ENCODE data around the gene SMYD3.
"Not testable (repeated sequence)": the region's sequence is repeated elsewhere in the genome, so short reads cannot be mapped to it uniquely, and the experiment has no call there.

SMYD3 gene

GRCh38 chr1:245805532-245805931 is 701.5 kb downstream of the SMYD3 start:
- DNase-seq (ENCODE audit: low read depth in 2 of 2) = no peak

GRCh38 chr1:245804696-245805095 is 702.4 kb downstream of the SMYD3 start:
- DNase-seq (ENCODE audit: low read depth in 2 of 2) = no peak

- no peak for DNase-seq (ENCODE audit: low read depth in 2 of 2)
Observed at GRCh38 chr1:245803666-245804037, 703.4 kb downstream of the SMYD3 start.

DNA sequence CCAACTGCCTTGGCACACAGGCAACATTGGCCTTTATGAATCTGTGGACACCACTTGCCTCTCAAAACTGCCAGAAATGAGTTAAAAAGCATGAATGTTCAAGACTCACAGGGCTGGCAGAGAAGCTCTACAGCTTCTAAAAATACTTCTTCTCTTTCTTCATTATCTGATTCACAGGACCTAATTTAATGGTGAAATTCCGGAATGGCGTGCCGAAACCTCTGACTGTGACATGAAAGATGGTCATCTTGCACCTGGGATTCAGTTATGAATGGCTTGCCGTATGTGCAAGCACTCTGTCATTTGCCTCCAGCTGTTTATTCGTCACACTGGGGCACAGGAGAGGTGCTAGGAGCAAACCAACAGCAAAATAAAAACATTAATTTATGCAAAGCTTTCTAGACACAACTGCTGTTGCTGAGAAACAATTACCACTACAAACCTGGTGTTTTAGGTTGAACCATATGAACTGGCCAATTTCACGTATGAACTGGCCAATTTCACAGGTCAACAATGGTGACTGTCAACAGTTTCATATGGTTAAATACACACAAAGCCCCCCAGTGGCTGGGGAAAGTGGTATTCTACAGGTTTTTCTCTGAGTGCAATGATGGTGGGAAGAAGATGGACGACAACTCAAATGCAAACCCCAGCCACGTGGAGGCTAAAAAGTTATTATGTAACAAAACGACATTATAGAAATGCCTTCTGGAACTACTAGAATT is 704.0 kb downstream of the SMYD3 start:
- DNase-seq (ENCODE audit: low read depth in 2 of 2) = no peak

- no peak for DNase-seq (ENCODE audit: low read depth in 2 of 2)
Observed at GRCh38 chr1:245800901-245801605, 706.0 kb downstream of the SMYD3 start.

DNA sequence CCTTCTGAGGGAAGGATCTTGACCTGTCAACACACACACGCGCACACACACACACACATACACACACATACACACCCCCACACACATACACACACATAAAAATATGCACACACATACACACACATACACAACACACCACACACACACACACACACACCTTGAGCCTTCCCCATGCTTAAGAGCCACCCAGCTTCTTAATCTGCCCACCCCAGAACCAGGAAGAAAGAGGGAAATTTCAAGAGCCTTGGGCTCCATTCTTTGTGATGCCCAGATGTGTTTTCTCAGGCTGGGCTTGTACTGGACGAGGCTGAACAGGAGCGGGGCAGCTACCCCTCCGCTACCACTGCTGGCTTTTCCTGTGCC is 708.7 kb downstream of the SMYD3 start:
- DNase-seq (ENCODE audit: low read depth in 2 of 2) = no peak

DNA sequence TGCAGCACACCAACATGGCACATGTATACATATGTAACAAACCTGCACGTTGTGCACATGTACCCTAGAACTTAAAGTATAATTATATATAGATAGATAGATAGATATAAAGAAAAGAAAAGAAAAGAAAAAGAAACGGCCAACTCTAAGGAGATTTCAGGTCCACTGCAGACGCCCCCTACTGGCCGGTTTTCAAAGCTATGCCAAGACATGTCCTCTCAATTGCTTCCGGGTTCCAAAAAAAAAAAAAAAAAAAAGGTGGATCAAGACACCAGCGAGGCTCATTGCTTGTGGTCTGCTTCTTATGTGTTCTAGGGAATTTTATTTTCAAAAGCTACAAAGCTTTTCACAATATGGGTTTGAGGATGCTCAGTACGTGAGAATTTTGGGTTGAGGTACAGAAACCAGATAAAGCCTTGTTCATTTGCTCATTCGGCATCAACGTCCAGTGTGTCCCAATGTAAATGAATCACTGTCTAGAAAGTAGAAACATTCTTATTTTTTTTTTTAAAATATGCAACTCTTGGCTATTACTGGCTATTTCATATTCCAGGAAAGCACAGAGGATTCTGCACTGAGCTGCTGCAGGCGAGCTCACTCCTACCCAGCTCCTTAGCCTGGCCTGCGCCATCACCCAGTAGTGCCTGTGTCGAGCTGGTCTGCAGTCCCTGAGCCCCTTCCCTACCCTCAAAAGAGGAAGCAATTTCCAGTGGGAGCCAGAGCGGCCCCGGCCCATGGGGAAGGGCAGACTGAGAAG is 709.3 kb downstream of the SMYD3 start:
- no peak for DNase-seq (ENCODE audit: low read depth in 2 of 2)

DNA sequence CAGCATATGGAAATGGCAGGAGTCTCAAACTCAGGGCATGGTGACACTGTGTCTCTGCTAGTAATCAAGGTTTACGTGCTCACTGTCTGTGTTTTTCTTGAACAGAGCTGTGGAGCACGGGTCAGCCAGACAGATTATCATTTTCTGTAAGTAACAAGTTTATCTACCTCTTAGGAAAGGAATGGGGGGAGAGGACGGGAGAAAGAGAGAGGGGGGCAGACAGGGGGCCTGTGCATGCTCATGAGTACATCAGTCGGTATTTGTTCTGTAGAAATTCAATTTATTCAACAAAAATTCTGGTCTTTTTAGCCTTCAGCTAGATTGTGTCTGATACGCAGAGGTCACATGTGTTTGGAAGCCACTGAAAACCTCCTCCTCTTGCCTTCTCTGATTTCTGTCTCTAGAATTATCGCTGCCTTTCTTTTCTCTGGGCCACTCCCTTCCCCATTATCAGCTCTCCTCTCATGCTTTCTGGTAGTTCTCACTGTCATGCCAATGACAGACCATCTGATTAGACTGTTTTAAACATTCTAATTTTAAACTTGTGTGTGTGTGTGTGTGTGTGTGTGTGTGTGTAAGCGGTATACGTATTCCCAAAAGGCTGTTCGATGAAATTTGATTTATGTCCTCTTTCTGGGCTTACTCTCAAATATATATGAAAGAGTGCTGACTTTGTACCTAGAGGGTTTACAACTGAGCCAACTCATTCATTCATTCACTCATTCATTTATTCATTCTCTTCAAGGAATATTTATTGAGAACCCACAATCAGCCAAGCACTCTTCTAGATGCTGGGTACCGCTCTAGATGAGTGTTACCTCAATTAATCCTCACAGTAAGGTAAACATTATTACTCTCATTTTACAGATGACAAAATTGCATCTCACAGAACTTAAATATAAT is 715.4 kb downstream of the SMYD3 start:
- no peak for DNase-seq (ENCODE audit: low read depth in 2 of 2)

- DNase-seq (ENCODE audit: low read depth in 2 of 2) = no peak
Observed at GRCh38 chr1:245790441-245790840, 716.6 kb downstream of the SMYD3 start.

DNA sequence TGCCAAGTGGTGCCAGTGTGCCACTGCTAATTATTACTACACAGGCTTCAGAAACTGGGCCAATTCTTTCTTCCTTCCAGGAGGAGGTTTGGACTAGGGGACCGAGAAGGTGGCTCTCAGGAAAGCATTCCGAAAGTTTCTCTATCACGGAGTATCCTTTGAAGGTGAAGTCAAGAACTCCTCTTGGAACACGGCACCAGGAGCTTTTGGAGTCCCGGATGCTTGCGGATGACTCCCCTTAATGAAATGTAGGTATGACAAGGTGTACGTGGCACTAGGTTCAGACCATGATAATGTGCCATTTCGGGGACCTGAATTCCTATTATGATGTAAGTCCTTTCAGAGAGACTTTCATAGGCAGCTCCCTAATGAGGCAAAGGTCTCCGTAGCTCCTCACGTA is 718.2 kb downstream of the SMYD3 start:
- DNase-seq (ENCODE audit: low read depth in 2 of 2) = no peak

GRCh38 chr1:245788269-245788668 is 718.8 kb downstream of the SMYD3 start:
- DNase-seq (ENCODE audit: low read depth in 2 of 2) = no peak

- DNase-seq (ENCODE audit: low read depth in 2 of 2) = no peak
Observed at GRCh38 chr1:245786948-245787347, 720.1 kb downstream of the SMYD3 start.

- no peak for DNase-seq (ENCODE audit: low read depth in 2 of 2)
Observed at GRCh38 chr1:245779797-245780755, 727.0 kb downstream of the SMYD3 start.

- no peak for DNase-seq (ENCODE audit: low read depth in 2 of 2)
Observed at GRCh38 chr1:245777752-245778151, 729.3 kb downstream of the SMYD3 start.

DNA sequence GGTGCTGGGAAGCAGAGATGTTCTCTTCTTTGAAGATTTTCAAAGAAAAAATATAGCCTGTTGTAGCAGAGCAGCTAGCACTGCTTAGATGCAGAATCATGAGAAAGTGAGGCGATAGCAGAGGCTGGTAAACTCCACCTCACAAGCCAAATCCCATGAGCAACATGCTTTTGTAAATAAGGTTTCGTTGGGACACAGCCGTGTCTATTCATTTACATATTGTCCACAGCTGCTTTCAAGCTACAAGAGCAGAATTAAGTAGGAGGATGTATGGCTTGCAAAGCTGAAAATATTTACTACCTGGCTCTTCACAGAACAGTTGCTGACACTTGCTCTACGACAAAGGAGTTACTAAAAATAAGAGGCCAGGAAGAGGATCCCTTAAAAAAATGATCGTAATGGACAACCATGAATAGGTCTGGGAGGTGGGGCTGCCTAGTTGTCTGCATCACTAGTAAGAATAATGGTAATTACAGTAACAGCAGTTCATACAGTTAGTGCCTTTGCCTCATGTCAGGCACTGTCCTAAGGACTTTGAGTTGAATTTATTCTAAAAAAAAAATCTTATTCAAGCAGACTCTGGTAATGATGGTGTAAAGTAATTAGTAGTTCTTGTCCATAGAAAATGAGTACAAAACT is 730.3 kb downstream of the SMYD3 start:
- no peak for DNase-seq (ENCODE audit: low read depth in 2 of 2)

GRCh38 chr1:245776139-245776538 is 730.9 kb downstream of the SMYD3 start:
- no peak for DNase-seq (ENCODE audit: low read depth in 2 of 2)

DNA sequence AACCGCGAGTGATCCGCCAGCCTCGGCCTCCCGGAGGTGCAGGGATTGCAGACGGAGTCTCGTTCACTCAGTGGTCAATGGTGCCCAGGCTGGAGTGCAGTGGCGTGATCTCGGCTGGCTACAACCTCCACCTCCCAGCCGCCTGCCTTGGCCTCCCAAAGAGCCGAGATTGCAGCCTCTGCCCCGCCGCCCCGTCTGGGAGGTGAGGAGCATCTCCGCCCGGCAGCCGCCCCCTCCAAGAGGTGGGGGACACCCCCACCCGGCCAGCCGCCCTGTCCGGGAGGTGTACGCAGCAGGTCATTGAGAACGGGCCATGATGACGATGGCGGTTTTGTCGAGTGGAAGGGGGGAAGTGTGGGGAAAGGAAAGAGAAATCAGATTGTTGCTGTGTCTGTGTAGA is 732.1 kb downstream of the SMYD3 start:
- not testable (repeated sequence) for DNase-seq (ENCODE audit: low read depth in 2 of 2)

- DNase-seq (ENCODE audit: low read depth in 2 of 2) = no peak
Observed at GRCh38 chr1:245774196-245774595, 732.9 kb downstream of the SMYD3 start.

DNA sequence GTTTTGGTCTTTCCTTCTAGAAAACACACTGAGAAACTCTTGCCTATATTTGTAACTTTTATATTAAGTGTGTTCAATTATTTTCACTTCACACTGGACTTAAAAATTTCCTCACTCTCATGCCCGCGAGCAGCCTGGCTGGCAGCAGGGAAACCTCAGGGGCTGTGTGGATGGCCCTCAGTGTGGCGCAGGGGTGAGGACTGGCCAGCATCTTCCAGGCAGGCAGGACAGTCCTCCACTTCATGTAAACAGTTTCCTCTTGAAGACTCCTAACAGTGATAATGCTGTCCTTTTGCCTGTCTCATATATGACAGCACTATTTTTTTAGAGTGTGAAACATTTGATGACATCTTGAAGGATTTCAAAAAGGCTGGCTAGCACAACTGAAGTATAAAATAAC is 733.7 kb downstream of the SMYD3 start:
- no peak for DNase-seq (ENCODE audit: low read depth in 2 of 2)

- no peak for DNase-seq (ENCODE audit: low read depth in 2 of 2)
Observed at GRCh38 chr1:245772739-245773138, 734.3 kb downstream of the SMYD3 start.

All from stimulated activated CD8-positive, alpha-beta memory T cell treated with anti-CD3 and anti-CD28 coated beads, Interleukin-2, amount 100 ng/mL, for 48 hours (primary cell).